Measurements from ENCODE around the gene ZNF436.

ZNF436 gene

DNA sequence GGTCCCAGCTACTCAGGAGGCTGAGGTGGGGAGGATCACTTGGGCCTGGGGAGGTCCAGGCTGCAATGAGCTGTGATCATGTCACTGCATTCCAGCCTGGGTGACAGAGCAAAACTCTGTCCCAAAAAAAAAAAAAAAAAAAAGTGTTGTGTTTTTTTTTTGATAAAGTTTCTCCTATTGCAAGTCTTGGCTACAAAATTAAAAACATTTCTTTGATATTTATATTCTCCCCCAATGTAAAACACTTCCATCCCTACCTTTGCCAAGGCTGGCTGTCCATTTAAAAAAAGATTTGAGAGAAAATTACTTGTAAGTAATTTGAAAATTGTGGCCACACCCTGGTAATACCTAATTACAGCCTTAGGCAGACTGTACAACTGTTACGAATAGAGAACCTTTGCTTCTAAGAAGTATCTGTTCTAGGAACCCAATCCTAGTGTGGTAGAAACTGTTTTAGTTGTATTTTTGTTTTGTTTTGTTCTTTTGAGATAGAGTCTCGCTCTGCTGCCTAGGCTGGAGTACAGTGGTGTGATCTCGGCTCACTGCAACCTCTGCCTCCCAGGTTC is 11.2 kb downstream of the ZNF436 start:
- peaks cover 11% of the 10 kb centered on the region for H3K4me1 Mint-ChIP-seq
- TF ChIP-seq, protein P1, sequence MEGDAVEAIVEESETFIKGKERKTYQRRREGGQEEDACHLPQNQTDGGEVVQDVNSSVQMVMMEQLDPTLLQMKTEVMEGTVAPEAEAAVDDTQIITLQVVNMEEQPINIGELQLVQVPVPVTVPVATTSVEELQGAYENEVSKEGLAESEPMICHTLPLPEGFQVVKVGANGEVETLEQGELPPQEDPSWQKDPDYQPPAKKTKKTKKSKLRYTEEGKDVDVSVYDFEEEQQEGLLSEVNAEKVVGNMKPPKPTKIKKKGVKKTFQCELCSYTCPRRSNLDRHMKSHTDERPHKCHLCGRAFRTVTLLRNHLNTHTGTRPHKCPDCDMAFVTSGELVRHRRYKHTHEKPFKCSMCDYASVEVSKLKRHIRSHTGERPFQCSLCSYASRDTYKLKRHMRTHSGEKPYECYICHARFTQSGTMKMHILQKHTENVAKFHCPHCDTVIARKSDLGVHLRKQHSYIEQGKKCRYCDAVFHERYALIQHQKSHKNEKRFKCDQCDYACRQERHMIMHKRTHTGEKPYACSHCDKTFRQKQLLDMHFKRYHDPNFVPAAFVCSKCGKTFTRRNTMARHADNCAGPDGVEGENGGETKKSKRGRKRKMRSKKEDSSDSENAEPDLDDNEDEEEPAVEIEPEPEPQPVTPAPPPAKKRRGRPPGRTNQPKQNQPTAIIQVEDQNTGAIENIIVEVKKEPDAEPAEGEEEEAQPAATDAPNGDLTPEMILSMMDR (IDR thresholded peaks at IDR 0.05; ENCODE audit: unreplicated experiment in 3 of 3): no peak
- H3K9me3 Mint-ChIP-seq: peaks cover 58% of the 10 kb centered on the region
- H3K4me3 Mint-ChIP-seq: no peak overlapping the region
- peaks cover 6% of the 10 kb centered on the region for H3K27me3 Mint-ChIP-seq (ENCODE audit: low read depth)
- peaks cover 69% of the 10 kb centered on the region for H3K36me3 Mint-ChIP-seq (ENCODE audit: low read depth)
- no peak overlapping the region for H3K27ac Mint-ChIP-seq

DNA sequence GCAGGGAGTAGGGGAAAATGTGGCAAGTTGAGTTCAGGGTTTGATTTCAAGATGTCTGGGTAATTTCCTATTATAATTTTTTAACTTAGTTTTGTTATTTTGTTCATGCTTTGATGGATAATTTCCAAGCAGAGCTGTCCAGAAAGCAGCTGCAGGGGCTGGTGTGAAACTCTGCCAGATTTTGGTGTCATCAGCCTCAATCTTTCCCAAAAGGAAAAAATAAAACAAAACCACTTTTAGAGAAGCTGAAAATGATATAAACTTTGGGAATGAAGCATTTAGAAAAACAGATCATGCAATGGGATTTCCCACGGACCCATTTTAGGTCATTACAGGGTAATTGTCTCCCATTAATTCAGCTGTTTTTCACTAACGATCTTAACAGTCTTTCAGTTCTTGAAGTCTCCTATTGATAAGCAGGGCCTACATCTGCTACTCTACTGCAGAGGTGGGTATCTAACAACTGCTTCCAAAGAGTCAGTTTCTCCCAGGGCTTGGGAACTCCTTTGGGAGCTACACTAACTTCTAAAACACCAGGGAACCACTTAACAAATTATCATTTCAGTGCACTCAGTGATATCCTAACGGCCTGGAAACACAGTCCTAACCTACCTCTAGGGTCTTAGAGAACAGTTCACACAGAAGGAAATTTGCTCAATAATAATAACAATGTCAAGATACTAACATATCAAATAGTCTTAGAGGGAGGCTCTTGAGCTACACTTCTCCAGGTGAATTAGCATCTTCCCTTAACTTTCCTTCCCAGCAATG is 12.3 kb downstream of the ZNF436 start:
- Mint-ChIP-seq H3K27me3 (ENCODE audit: low read depth) (no peaks in the 10 kb centered on the region), H3K36me3 (ENCODE audit: low read depth) (peaks cover 58% of the 10 kb centered on the region), H3K9me3 (peaks cover 48% of the 10 kb centered on the region)

DNA sequence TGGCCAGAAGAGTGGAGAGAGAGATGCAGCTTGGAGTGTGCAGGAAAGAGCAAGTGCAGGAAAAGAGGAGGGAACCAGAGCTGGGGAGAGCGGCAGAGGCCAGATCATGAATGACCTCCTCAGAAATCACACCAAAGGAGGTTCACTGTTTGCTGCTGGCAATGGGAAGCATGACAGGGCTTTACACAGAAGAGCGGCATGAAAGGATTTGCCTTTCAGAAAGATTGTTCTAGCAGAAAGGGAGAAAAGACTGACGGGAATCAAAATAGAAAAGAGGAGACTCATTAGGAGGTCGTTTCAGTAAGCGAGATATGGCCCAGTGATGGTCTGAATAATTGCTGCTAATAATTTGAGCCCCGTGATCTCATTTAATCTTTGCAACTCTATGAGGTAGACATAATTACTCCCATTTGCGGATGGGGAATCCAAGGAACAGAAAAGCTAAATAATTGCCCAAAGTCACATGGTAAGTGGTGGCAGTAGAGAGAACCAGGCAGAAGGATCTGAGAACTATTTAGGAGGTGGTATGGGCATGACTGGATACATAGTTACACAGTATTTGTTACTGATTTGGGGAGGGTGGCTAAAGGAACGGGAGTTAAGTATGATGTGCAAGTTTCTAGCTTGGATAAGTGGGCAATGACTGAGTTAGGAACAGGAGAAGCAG is 13.0 kb downstream of the ZNF436 start:
- peaks cover 51% of the 10 kb centered on the region for H3K36me3 Mint-ChIP-seq (ENCODE audit: low read depth)
- peaks cover 41% of the 10 kb centered on the region for H3K9me3 Mint-ChIP-seq
- TF ChIP-seq, protein P1 (IDR thresholded peaks at IDR 0.05; ENCODE audit: unreplicated experiment in 3 of 3): no peak
- H3K27ac Mint-ChIP-seq: no peak overlapping the region
- H3K4me3 Mint-ChIP-seq: no peak overlapping the region
- peaks cover 11% of the 10 kb centered on the region for H3K4me1 Mint-ChIP-seq
- H3K27me3 Mint-ChIP-seq (ENCODE audit: low read depth): no peaks in the 10 kb centered on the region

More for the DNA sequence above, 12.3 kb downstream of the ZNF436 start:
- TF ChIP-seq, protein P1 (IDR thresholded peaks at IDR 0.05; ENCODE audit: unreplicated experiment in 3 of 3): no peak
- H3K4me3 Mint-ChIP-seq: no peak overlapping the region
- no peak overlapping the region for H3K27ac Mint-ChIP-seq
- H3K4me1 Mint-ChIP-seq: peaks cover 11% of the 10 kb centered on the region

DNA sequence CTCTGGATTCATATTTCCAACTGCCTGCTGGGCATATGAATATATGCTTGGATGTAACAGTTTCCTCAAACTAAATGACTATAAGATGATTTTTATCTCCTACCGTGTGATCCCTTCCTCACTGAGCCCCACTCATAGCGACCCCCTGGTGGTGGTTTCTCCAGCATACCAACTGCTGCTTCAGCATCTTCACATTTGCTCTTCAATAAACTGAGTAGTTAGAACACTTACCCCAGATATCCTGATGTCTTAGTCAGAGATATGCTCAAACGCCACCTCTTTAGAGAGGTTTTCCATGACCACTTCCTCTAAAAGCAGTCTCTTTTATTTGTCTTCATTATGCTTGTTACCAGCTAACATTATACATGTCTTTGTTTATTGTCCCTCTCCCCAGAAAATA is 15.4 kb downstream of the ZNF436 start:
- Mint-ChIP-seq H3K9me3 (peaks cover 18% of the 10 kb centered on the region), H3K27ac (no peak overlapping the region), H3K4me3 (no peak overlapping the region), H3K4me1 (peaks cover 11% of the 10 kb centered on the region), H3K27me3 (ENCODE audit: low read depth) (no peaks in the 10 kb centered on the region), H3K36me3 (ENCODE audit: low read depth) (peaks cover 28% of the 10 kb centered on the region)
- TF ChIP-seq, protein P1 (IDR thresholded peaks at IDR 0.05; ENCODE audit: unreplicated experiment in 3 of 3): no peak

DNA sequence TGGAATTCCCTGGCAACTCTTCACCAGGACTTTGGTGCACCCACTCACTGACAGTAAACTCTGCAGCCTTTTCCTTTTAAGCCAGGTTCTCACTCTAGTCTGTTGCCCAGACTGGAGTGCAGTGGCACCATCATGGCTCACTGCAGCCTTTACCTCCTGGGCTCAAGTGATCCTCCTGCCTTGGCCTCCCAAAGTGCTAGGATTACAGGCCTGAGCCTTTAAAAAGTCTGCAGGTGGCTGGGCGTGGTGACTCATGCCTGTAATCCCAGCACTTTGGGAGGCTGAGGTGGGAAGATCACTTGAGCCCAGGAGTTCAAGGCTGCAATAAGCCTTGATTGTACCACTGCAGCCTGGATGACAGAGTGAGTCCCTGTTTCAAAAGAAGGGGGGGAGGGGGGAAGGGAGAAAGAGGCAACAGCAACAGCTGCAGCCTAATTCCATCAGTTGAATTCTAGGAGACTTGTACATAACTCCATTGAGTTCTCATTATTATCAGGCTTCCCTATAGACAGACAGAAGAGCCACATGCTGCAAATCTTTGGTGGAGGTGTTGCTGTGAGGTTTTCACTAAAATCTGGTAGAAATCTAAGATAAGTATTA is 17.4 kb downstream of the ZNF436 start:
- Mint-ChIP-seq H3K9me3 (peaks cover 7% of the 10 kb centered on the region), H3K4me1 (peaks cover 5% of the 10 kb centered on the region), H3K36me3 (ENCODE audit: low read depth) (peaks cover 11% of the 10 kb centered on the region), H3K27me3 (ENCODE audit: low read depth) (no peaks in the 10 kb centered on the region), H3K27ac (no peak overlapping the region), H3K4me3 (no peak overlapping the region)
- TF ChIP-seq, protein P1 (IDR thresholded peaks at IDR 0.05; ENCODE audit: unreplicated experiment in 3 of 3): no peak
